HepG2 (cell line): ENCODE measurements around the gene LRIT2. TPM values are rescaled to one million over a fixed set of nuclear protein-coding genes. Genes with fewer than 3 reads are reported as not detected.

Experiments used
- ATAC-seq: fragments of 200-7000 bp; cut with Tn5 transposase; 3 replicates; pipeline ENCODE4 v1.9.1; 2020; ENCODE audit warnings: mild to moderate bottlenecking, moderate library complexity
- BruUV-seq: library from RNA; stranded (reverse); fragments of 400-500 nt; replicated peaks from 2 replicates; lab custom pipeline; 2021; lab: Mats Ljungman, UMichigan
- CTCF ChIA-PET: fragments of 300-600 bp; formaldehyde crosslinking; extraction: SDS; loops from one replicate; lab custom pipeline; 2021; ENCODE audit warnings: low total read pairs, inconsistent platforms, low intra/inter-chr PET ratio; lab: Yijun Ruan, JAX
- POLR2A ChIA-PET: fragments of 350-600 bp; sonication (Branson Sonifier 250); formaldehyde crosslinking; loops from one replicate; lab custom pipeline; 2020; ENCODE audit warnings: antibody characterized with exemption, inconsistent platforms; lab: Yijun Ruan, JAX
- DNase-seq: peaks from one replicate; pipeline ENCODE4 v3.0.0-alpha.2; 2015; ENCODE audit warnings: low spot score
- FAIRE-seq: peaks from 3 replicates; lab custom pipeline; 2011; peaks lifted over from hg19 to GRCh38; lab: Jason Lieb, UNC
- H2AFZ ChIP-seq: one replicate; pipeline ENCODE4 v1.6.1; 2011; ENCODE audit warnings: low read length, inconsistent platforms
- H3K27ac ChIP-seq: fragments of 300-600 bp; 3 replicates; pipeline ENCODE4 v1.8.0; 2011; ENCODE audit warnings: mixed run types, mild to moderate bottlenecking, mixed read lengths, low read length, inconsistent platforms; ENCODE audit not compliant: insufficient read depth; ENCODE audit errors: extremely low read length
- H3K27me3 ChIP-seq, 2 experiments: fragments of 200-600 bp in 1 of 2; 2 replicates in 1 of 2; 3 replicates in 1 of 2; pipeline versions ENCODE4 v1.6.0 to v1.8.0; 2011; ENCODE audit warnings: low read length in 2 of 2, mild to moderate bottlenecking in 2 of 2, moderate library complexity in 2 of 2, inconsistent platforms in 1 of 2; ENCODE audit not compliant: insufficient read depth in 2 of 2, control insufficient read depth in 1 of 2
- H3K36me3 ChIP-seq, 2 experiments: fragments of 200-600 bp in 1 of 2; replicated peaks in 1 of 2; 2 replicates in 1 of 2; 3 replicates in 1 of 2; pipeline versions ENCODE4 v1.5.1 to v1.8.0; 2011; ENCODE audit warnings: low read length in 2 of 2, inconsistent platforms in 1 of 2; ENCODE audit not compliant: insufficient read depth in 2 of 2, control insufficient read depth in 1 of 2
- H3K4me1 ChIP-seq: 2 replicates; pipeline ENCODE4 v1.5.1; 2012; ENCODE audit warnings: low read length, inconsistent platforms; ENCODE audit not compliant: insufficient read depth
- H3K4me2 ChIP-seq: 2 replicates; pipeline ENCODE4 v1.6.0; 2011; ENCODE audit warnings: low read depth, low read length, inconsistent platforms
- H3K4me3 ChIP-seq, 3 experiments: fragments of 200-600 bp in 1 of 3; sonication (generic), shearing (Covaris generic) in 1 of 3; replicated peaks in 1 of 3; 2 replicates each; pipeline ENCODE4 v1.5.1; 2011 to 2016; ENCODE audit warnings: low read length in 3 of 3, inconsistent platforms in 2 of 3, low read depth in 2 of 3, mild to moderate bottlenecking in 2 of 3, control low read depth in 1 of 3, mixed read lengths in 1 of 3; ENCODE audit not compliant: insufficient read depth in 1 of 3
- H3K79me2 ChIP-seq: one replicate; pipeline ENCODE4 v1.6.1; 2011; ENCODE audit warnings: low read length, inconsistent platforms; ENCODE audit not compliant: insufficient read depth
- H3K9ac ChIP-seq: 2 replicates; pipeline ENCODE4 v1.6.0; 2011; ENCODE audit warnings: mild to moderate bottlenecking, low read depth, low read length, inconsistent platforms; ENCODE audit not compliant: insufficient read depth
- H3K9me3 ChIP-seq: 2 replicates; pipeline ENCODE4 v1.5.1; 2012; ENCODE audit warnings: mild to moderate bottlenecking, low read length
- H4K20me1 ChIP-seq: 2 replicates; pipeline ENCODE4 v1.6.0; 2011; ENCODE audit warnings: inconsistent platforms, mild to moderate bottlenecking, low read length, moderate library complexity; ENCODE audit not compliant: insufficient read depth
- HMGA1 ChIP-seq: sonication (generic); formaldehyde crosslinking; conservative IDR thresholded peaks from 2 replicates; pipeline ENCODE4 v1.4.0; 2020; ENCODE audit warnings: missing genetic modification reagents
- HNRNPH1 ChIP-seq: fragments of 200-400 bp; formaldehyde crosslinking; optimal IDR thresholded peaks from 2 replicates; pipeline ENCODE3; 2017; ENCODE audit warnings: mild to moderate bottlenecking, low read depth, low read length
- SNRNP70 ChIP-seq: fragments of 200-400 bp; formaldehyde crosslinking; IDR thresholded peaks from 2 replicates; pipeline ENCODE4 v1.6.1; 2017; ENCODE audit warnings: mild to moderate bottlenecking, low read depth, low read length, moderate library complexity
- TBL1XR1 ChIP-seq: fragments of 150-350 bp; IDR thresholded peaks from 2 replicates; pipeline ENCODE4 v1.6.1; 2014; ENCODE audit warnings: borderline replicate concordance, low read length; ENCODE audit not compliant: partially characterized antibody
- ZBTB10 ChIP-seq: sonication (generic); formaldehyde crosslinking; IDR thresholded peaks from 2 replicates; pipeline ENCODE4 v1.4.0; 2020; ENCODE audit warnings: missing genetic modification reagents, borderline replicate concordance
- ZNF282 ChIP-seq: fragments of 450-650 bp; IDR thresholded peaks from 2 replicates; pipeline ENCODE4 v1.6.1; 2018; ENCODE audit not compliant: partially characterized antibody
- ZNF382 ChIP-seq: sonication (generic); formaldehyde crosslinking; IDR thresholded peaks from 2 replicates; pipeline ENCODE4 v1.5.0; 2020; ENCODE audit warnings: missing genetic modification reagents, mild to moderate bottlenecking, borderline replicate concordance
- ZNF704 ChIP-seq: sonication (generic); formaldehyde crosslinking; IDR thresholded peaks from 2 replicates; pipeline ENCODE4 v1.8.1; 2023; ENCODE audit warnings: mild to moderate bottlenecking, inconsistent platforms, moderate library complexity, missing genetic modification reagents, borderline replicate concordance
- WGBS: methylation state at CpG from one replicate; pipeline ENCODE4 v1.1.6; 2017; ENCODE audit warnings: low lambda C conversion rate; 5-methylcytosine and 5-hydroxymethylcytosine counted together
- in situ Hi-C: cut with HindIII; loops from 2 replicates; pipeline ENCODE4 v1.10.0; 2017; ENCODE audit warnings: low pct_unique_long_range_greater_than_20kb; ENCODE audit not compliant: extremely low pct_ligation_motif_present
- intact Hi-C: fragments of 100-400 bp; cut with micrococcal nuclease; formaldehyde crosslinking; loops from one replicate; pipeline ENCODE4 v1.10.0; 2022; ENCODE audit not compliant: unreplicated experiment
- polyA plus RNA-seq, 8 experiments: library from polyadenylated mRNA; depleted of rRNA in 3 of 8; stranded (reverse) in 7 of 8; unstranded in 1 of 8; fragments of >200 nt; fragmentation: Illumina TruSeq in 4 of 8; extraction: Trizol in 4 of 8; gene quantifications; 2 replicates each; pipeline versions ENCODE4 v1.2.1 to v1.2.3, GENCODE V29; 2011 to 2016; ENCODE audit warnings: low read depth in 4 of 8, missing spikeins in 1 of 8, mixed read lengths in 1 of 8; ENCODE audit not compliant: insufficient read depth in 1 of 8
- total RNA-seq, 5 experiments: library from RNA; depleted of rRNA; stranded (reverse); fragments of >200 nt; fragmentation: Illumina TruSeq; extraction: Trizol; gene quantifications; 2 replicates each; pipeline ENCODE4 v1.2.3, GENCODE V29; 2016; ENCODE audit warnings: low read depth in 1 of 5
- TF ChIP-seq, protein P1 (sequence below): fragments of 450-650 bp; IDR thresholded peaks from 2 replicates; pipeline ENCODE4 v1.6.1; 2017

Gene LRIT2
- total and polyA plus RNA-seq, 2 of the 13 experiments (the other 11 are each of a cell fraction or from before 2014, with no cell fraction given) = not detected

- TF ChIP-seq ZBTB10 = no peak
Observed at GRCh38 chr10:84243759-84244158, 18.4 kb upstream of the LRIT2 start (continued).

DNA sequence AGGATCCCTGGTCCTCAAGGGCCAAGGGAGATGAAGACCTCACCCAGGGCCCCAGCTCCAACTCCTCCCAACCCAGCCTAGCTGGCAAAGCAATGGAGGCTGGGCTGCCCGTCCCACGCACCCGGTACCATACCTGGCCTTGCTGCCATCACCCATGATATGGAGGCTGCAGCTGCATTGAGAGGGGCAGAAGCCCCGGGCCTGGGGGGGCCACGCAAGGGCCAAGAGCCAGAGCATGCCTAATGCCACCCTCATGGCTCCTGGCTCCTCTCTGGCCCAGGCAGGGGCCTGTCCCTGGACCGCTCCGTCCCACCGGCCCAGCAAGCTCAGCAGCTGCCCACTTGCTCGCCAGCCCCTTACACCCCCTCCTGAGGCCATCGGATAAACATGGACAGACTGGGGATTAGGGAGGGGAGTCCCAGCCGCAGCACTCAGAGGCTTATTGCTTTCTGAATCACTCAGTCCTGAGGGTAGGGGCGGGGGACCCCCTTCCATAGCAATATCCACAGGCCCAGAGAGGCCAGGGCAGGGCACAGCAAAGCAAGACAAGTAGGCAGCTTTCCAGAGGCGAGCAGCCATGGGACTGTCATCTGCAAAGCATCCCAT, 15.9 kb upstream of the LRIT2 start, which contains the start of gene LRIT1:
Gene LRIT1 (minus strand): TSS at position 362 of the 606 bp plus-strand sequence. CDS start 107 bp downstream, at position 255.
- no TSS peak for BruUV-seq
- 20% methylated on average over 2 of the region's 13 CpGs for WGBS
- H4K20me1 ChIP-seq = no peaks in the 10 kb centered on the region
- no peak within 1 kb of the TSS for H3K4me3 ChIP-seq
- in situ Hi-C loops (no loop called here), intact Hi-C loops (no loop called here)
- FAIRE-seq (no peak), DNase-seq (no peak), ATAC-seq (no peak)
- TF ChIP-seq ZNF382 = no peak
- no peak for TF ChIP-seq ZNF704
- no peak for TF ChIP-seq HNRNPH1
- no peak for TF ChIP-seq TBL1XR1
- TF ChIP-seq ZNF282 = no peak
- TF ChIP-seq, protein P1, sequence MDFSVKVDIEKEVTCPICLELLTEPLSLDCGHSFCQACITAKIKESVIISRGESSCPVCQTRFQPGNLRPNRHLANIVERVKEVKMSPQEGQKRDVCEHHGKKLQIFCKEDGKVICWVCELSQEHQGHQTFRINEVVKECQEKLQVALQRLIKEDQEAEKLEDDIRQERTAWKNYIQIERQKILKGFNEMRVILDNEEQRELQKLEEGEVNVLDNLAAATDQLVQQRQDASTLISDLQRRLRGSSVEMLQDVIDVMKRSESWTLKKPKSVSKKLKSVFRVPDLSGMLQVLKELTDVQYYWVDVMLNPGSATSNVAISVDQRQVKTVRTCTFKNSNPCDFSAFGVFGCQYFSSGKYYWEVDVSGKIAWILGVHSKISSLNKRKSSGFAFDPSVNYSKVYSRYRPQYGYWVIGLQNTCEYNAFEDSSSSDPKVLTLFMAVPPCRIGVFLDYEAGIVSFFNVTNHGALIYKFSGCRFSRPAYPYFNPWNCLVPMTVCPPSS = no peak
- TF ChIP-seq SNRNP70 = no peak
- no peak for TF ChIP-seq HMGA1 (CRISPR knock-in tag)
- peaks cover 33% of the 10 kb centered on the region for H3K4me1 ChIP-seq
- H2AFZ ChIP-seq = no peak within 1 kb of the TSS
- no peaks in the 10 kb centered on the region for H3K79me2 ChIP-seq
- H3K9ac ChIP-seq = no peak within 1 kb of the TSS
- ChIA-PET CTCF (no interaction called here), POLR2A (no interaction called here)
- H3K27me3 ChIP-seq = peaks cover 3 to 17% of the 10 kb centered on the region in 2 experiments; a peak in 3 of 5 replicates
- no peak within 1 kb of the TSS for H3K27ac ChIP-seq
- no peaks in the 10 kb centered on the region for H3K36me3 ChIP-seq
- no peaks in the 10 kb centered on the region for H3K9me3 ChIP-seq
- H3K4me2 ChIP-seq = no peak within 1 kb of the TSS
